Measurements from ENCODE around the gene TNNT2.

GRCh38 chr1:201321826-201322390, 55.6 kb downstream of the TNNT2 start:
- no peak for TF ChIP-seq CTCF (conservative IDR thresholded peaks at IDR 0.05; ENCODE audit: low read depth, low read length)
- TF ChIP-seq EZH2 (IDR thresholded peaks at IDR 0.05; ENCODE audit: borderline replicate concordance, low read depth, low read length, poor library complexity, severe bottlenecking), result no peak

All from A673 (cell line).